Ovary (tissue), 9 donors: ENCODE measurements around the gene ZNF768. TPM values are rescaled to one million over a fixed set of nuclear protein-coding genes. Genes with fewer than 3 reads are reported as not detected.
"Not testable (repeated sequence)": the region's sequence is repeated elsewhere in the genome, so short reads cannot be mapped to it uniquely, and the experiment has no call there.

Source experiments
- DNase-seq, 5 donors: peaks; one replicate each; pipeline ENCODE4 v3.0.0-alpha.2; 2019 to 2020
- H3K27ac ChIP-seq, 2 donors: fragments of 200-600 bp; one replicate each; pipeline versions ENCODE4 v1.5.1 to v1.8.0; 2019 to 2022
- H3K27me3 ChIP-seq: fragments of 200-600 bp; one replicate; pipeline ENCODE4 v1.8.0; 2022
- H3K36me3 ChIP-seq: fragments of 200-600 bp; sonication (generic); one replicate; pipeline ENCODE4 v1.5.1; 2019
- H3K4me1 ChIP-seq: one replicate; pipeline ENCODE4 v1.8.1; 2013; ENCODE audit warnings: mild to moderate bottlenecking, moderate library complexity; ENCODE audit not compliant: insufficient read depth
- H3K4me3 ChIP-seq: fragments of 200-600 bp; sonication (generic); one replicate; pipeline ENCODE4 v1.5.1; 2017
- H3K9me3 ChIP-seq, 2 donors: fragments of 200-600 bp in 1 of 2; sonication (generic) in 1 of 2; one replicate each; pipeline versions ENCODE4 v1.5.1 to v1.8.1; 2013 to 2019; ENCODE audit warnings: mild to moderate bottlenecking in 1 of 2, moderate library complexity in 1 of 2
- CTCF ChIP-seq, 3 donors: fragments of 450-650 bp in 2 of 3; fragments of 200-600 bp in 1 of 3; IDR thresholded peaks; one replicate each; pipeline versions ENCODE4 v1.5.1 to v1.8.0; 2016 to 2022; ENCODE audit warnings: antibody characterized with exemption in 3 of 3, mild to moderate bottlenecking in 1 of 3
- EP300 ChIP-seq: sonication (generic); formaldehyde crosslinking; IDR thresholded peaks from one replicate; pipeline ENCODE4 v1.6.1; 2017; ENCODE audit warnings: antibody characterized with exemption
- POLR2A ChIP-seq: fragments of 450-650 bp; IDR thresholded peaks from one replicate; pipeline ENCODE4 v1.6.1; 2017; ENCODE audit warnings: antibody characterized with exemption, mild to moderate bottlenecking, moderate library complexity
- WGBS, 3 donors: extraction: QIAGEN DNeasy Blood & Tissue Kit in 1 of 3; methylation state at CpG; one replicate each; pipeline versions ENCODE4 v1.1.5 to v1.1.7; 2013 to 2017; 5-methylcytosine and 5-hydroxymethylcytosine counted together
- intact Hi-C, 4 donors: fragments of 100-400 bp; cut with DNase I; formaldehyde crosslinking; loops; one replicate each; pipeline versions ENCODE4 v1.11.0 to v1.15.1; 2022 to 2023
- polyA plus RNA-seq, 2 donors: library from polyadenylated mRNA; stranded (reverse); fragments of 200-250 nt in 1 of 2; fragments of 350-450 nt in 1 of 2; fragmentation: Illumina TruSeq in 1 of 2; extraction: RNeasy Lipid Tissue Mini Kit (QIAGEN cat#74804) in 1 of 2; gene quantifications; one replicate each; pipeline ENCODE4 v1.2.3, GENCODE V29; 2013 to 2014
- total RNA-seq, 7 donors: library from RNA; depleted of rRNA in 2 of 7; stranded (reverse); fragments of >200 nt in 2 of 7; fragmentation: NEBNext Ultra II Directional in 3 of 7; extraction: Animal tissue kit (Norgen Biotek cat#: 25700) in 3 of 7; gene quantifications; one replicate each; pipeline versions ENCODE4 v1.1.0 to v1.2.4, GENCODE V29; 2016 to 2023
- donor health status: DM: no; HTN: no; CAD: no; lungs with moderate emphysema.
- donor health status: DM: no; HTN: no; CAD: no.
- donor health status: Bipolar disorder and iron deficiency.
- donor health status: DM: yes; HTN: yes; CAD: no.
- donor health status: DM: no; HTN: no; CAD: no.
- donor health status: DM: yes; HTN: yes; CAD: no.

ZNF768 gene
- total and polyA plus RNA-seq, 9 donors, result 12.4 to 43.2 (median 38.6) TPM

- 53 to 67% (median 55%) methylated on average over 5 of the region's 5 CpGs for WGBS, 3 donors
- intact Hi-C loops, result no loop called here
- H3K36me3 ChIP-seq, result no peaks in the 10 kb centered on the region
- TF ChIP-seq CTCF (IDR thresholded peaks at IDR 0.05), result no peak
- no peak for DNase-seq
- H3K4me1 ChIP-seq, result no peaks in the 10 kb centered on the region
- no peak overlapping the region for H3K4me3 ChIP-seq
- H3K9me3 ChIP-seq, result no peaks in the 10 kb centered on the region
- no peaks in the 10 kb centered on the region for H3K27me3 ChIP-seq
- H3K27ac ChIP-seq, result no peak overlapping the region
These were observed 45.0 kb downstream of the ZNF768 start for GRCh38 chr16:30481381-30481780.

GRCh38 chr16:30478766-30479478 lies 47.4 kb downstream of the ZNF768 start:
- H3K4me1 ChIP-seq, result no peaks in the 10 kb centered on the region
- TF ChIP-seq POLR2A (no peak), CTCF (IDR thresholded peaks at IDR 0.05) (no peak), EP300 (no peak)
- WGBS, 3 donors, result 86 to 88% (median 87%) methylated on average over 12 of the region's 12 CpGs
- no peaks in the 10 kb centered on the region for H3K9me3 ChIP-seq
- intact Hi-C loops, result no loop called here
- no peak for DNase-seq
- no peaks in the 10 kb centered on the region for H3K27me3 ChIP-seq
- H3K27ac ChIP-seq, result no peak overlapping the region
- H3K4me3 ChIP-seq, result no peak overlapping the region
- H3K36me3 ChIP-seq, result no peaks in the 10 kb centered on the region

- H3K4me3 ChIP-seq, intact Hi-C loops, H3K27ac ChIP-seq, DNase-seq, H3K36me3 ChIP-seq, H3K9me3 ChIP-seq, H3K27me3 ChIP-seq, H3K4me1 ChIP-seq: not testable (repeated sequence)
- 75 to 81% (median 79%) methylated on average over 3 of the region's 3 CpGs for WGBS, 3 donors
These were observed 48.6 kb downstream of the ZNF768 start for GRCh38 chr16:30477773-30478172.

GRCh38 chr16:30476991-30477390 lies 49.4 kb downstream of the ZNF768 start:
- WGBS, 3 donors, result 50 to 60% (median 52%) methylated on average over 3 of the region's 3 CpGs
- intact Hi-C loops, result no loop called here
- no peaks in the 10 kb centered on the region for H3K36me3 ChIP-seq
- TF ChIP-seq POLR2A, result no peak
- TF ChIP-seq CTCF (IDR thresholded peaks at IDR 0.05), result no peak
- TF ChIP-seq EP300, result no peak
- no peaks in the 10 kb centered on the region for H3K27me3 ChIP-seq
- H3K4me3 ChIP-seq, result no peak overlapping the region
- H3K27ac ChIP-seq, result no peak overlapping the region
- H3K9me3 ChIP-seq, result no peaks in the 10 kb centered on the region
- no peaks in the 10 kb centered on the region for H3K4me1 ChIP-seq
- DNase-seq, result no peak

GRCh38 chr16:30474684-30475083 lies 51.7 kb downstream of the ZNF768 start:
- no peak overlapping the region for H3K4me3 ChIP-seq
- H3K4me1 ChIP-seq, result no peaks in the 10 kb centered on the region
- no peak for TF ChIP-seq EP300
- TF ChIP-seq CTCF (IDR thresholded peaks at IDR 0.05), result no peak
- no peak for TF ChIP-seq POLR2A
- 70 to 76% (median 73%) methylated on average over 7 of the region's 7 CpGs for WGBS, 3 donors
- no peaks in the 10 kb centered on the region for H3K9me3 ChIP-seq
- no peak overlapping the region for H3K27ac ChIP-seq
- H3K27me3 ChIP-seq, result no peaks in the 10 kb centered on the region
- no peaks in the 10 kb centered on the region for H3K36me3 ChIP-seq
- no peak for DNase-seq
- intact Hi-C loops, result no loop called here
